ENCODE results near the gene FGD5.

Gene FGD5

GRCh38 chr3:14911651-14912050 lies 92.9 kb downstream of the FGD5 start:
- DNase-seq = no peak

GRCh38 chr3:14913071-14913925 lies 94.5 kb downstream of the FGD5 start:
- no peak for DNase-seq

GRCh38 chr3:14913926-14914778 lies 95.4 kb downstream of the FGD5 start:
- DNase-seq = no peak

GRCh38 chr3:14914779-14915117 lies 96.0 kb downstream of the FGD5 start:
- no peak for DNase-seq

GRCh38 chr3:14915636-14916222 lies 97.0 kb downstream of the FGD5 start:
- no peak for DNase-seq

- no peak for DNase-seq
Observed at GRCh38 chr3:14918356-14918860, 99.6 kb downstream of the FGD5 start.

- no peak for DNase-seq
Observed at GRCh38 chr3:14920536-14920935, 101.8 kb downstream of the FGD5 start.

- DNase-seq = peak; percentile 81
Observed at GRCh38 chr3:14921034-14921616, 102.4 kb downstream of the FGD5 start.

- no peak for DNase-seq
Observed at GRCh38 chr3:14921811-14922705, 103.3 kb downstream of the FGD5 start.

- no peak for DNase-seq
Observed at GRCh38 chr3:14922863-14923262, 104.1 kb downstream of the FGD5 start.

GRCh38 chr3:14923476-14923875 lies 104.7 kb downstream of the FGD5 start:
- DNase-seq = no peak

- DNase-seq = no peak
Observed at GRCh38 chr3:14925729-14926591, 107.2 kb downstream of the FGD5 start.

- no peak for DNase-seq
Observed at GRCh38 chr3:14926592-14926991, 107.8 kb downstream of the FGD5 start.

GRCh38 chr3:14927308-14927707 lies 108.5 kb downstream of the FGD5 start:
- DNase-seq = no peak

GRCh38 chr3:14929310-14930074 lies 110.7 kb downstream of the FGD5 start:
- no peak for DNase-seq

- DNase-seq = no peak
Observed at GRCh38 chr3:14933820-14934425, 115.2 kb downstream of the FGD5 start.

GRCh38 chr3:14935592-14936345 lies 117.0 kb downstream of the FGD5 start:
- no peak for DNase-seq

GRCh38 chr3:14938954-14939353 lies 120.2 kb downstream of the FGD5 start:
- no peak for DNase-seq

GRCh38 chr3:14941871-14942270 lies 123.1 kb downstream of the FGD5 start:
- DNase-seq = no peak
